Measurements from ENCODE around the gene CERT1.
"Not testable (repeated sequence)": the region's sequence is repeated elsewhere in the genome, so short reads cannot be mapped to it uniquely, and the experiment has no call there.

Gene CERT1

GRCh38 chr5:75524071-75524470, 12.6 kb upstream of the CERT1 start:
- DNase-seq, result no peak

GRCh38 chr5:75523275-75523674, 11.8 kb upstream of the CERT1 start:
- no peak for DNase-seq

GRCh38 chr5:75522542-75522941, 11.1 kb upstream of the CERT1 start:
- no peak for DNase-seq

GRCh38 chr5:75522025-75522424, 10.6 kb upstream of the CERT1 start:
- no peak for DNase-seq

- DNase-seq, result no peak
These were observed 9.8 kb upstream of the CERT1 start for GRCh38 chr5:75521195-75521594.

- DNase-seq, result no peak
These were observed 8.3 kb upstream of the CERT1 start for GRCh38 chr5:75519761-75520160.

- no peak for DNase-seq
These were observed 2.9 kb upstream of the CERT1 start for GRCh38 chr5:75514323-75514722.

- no peak for DNase-seq
These were observed 2.4 kb upstream of the CERT1 start for GRCh38 chr5:75513841-75514240.

GRCh38 chr5:75512383-75513074, 1.1 kb upstream of the CERT1 start:
- no peak for DNase-seq

- DNase-seq, result peak; percentile 98
These were observed 494 bp downstream of the CERT1 start for GRCh38 chr5:75510836-75511434.

- no peak for DNase-seq
These were observed 1.0 kb downstream of the CERT1 start for GRCh38 chr5:75510417-75510835.

- DNase-seq, result peak; percentile 17
These were observed 1.5 kb downstream of the CERT1 start for GRCh38 chr5:75509956-75510355.

GRCh38 chr5:75509546-75509945, 1.9 kb downstream of the CERT1 start:
- DNase-seq, result no peak

- no peak for DNase-seq
These were observed 3.6 kb downstream of the CERT1 start for GRCh38 chr5:75507841-75508240.

- DNase-seq, result not testable (repeated sequence)
These were observed 6.3 kb downstream of the CERT1 start for GRCh38 chr5:75505112-75505511.

GRCh38 chr5:75498875-75499274, 12.6 kb downstream of the CERT1 start:
- not testable (repeated sequence) for DNase-seq

- no peak for DNase-seq
These were observed 13.1 kb downstream of the CERT1 start for GRCh38 chr5:75498208-75498777.

GRCh38 chr5:75496026-75496425, 15.4 kb downstream of the CERT1 start:
- no peak for DNase-seq

- DNase-seq, result no peak
These were observed 19.8 kb downstream of the CERT1 start for GRCh38 chr5:75491621-75492020.

GRCh38 chr5:75489847-75490246, 21.6 kb downstream of the CERT1 start:
- not testable (repeated sequence) for DNase-seq

GRCh38 chr5:75484605-75485004, 26.8 kb downstream of the CERT1 start:
- no peak for DNase-seq

GRCh38 chr5:75482482-75482881, 28.9 kb downstream of the CERT1 start:
- no peak for DNase-seq

- DNase-seq, result no peak
These were observed 30.4 kb downstream of the CERT1 start for GRCh38 chr5:75481024-75481423.

GRCh38 chr5:75475364-75475763, 36.1 kb downstream of the CERT1 start:
- DNase-seq, result no peak

Measured in right kidney (tissue), 1 donor.